K562 (cell line): ENCODE data around the gene ERI2. TPM values are rescaled to one million over a fixed set of nuclear protein-coding genes. Genes with fewer than 3 reads are reported as not detected.

Source experiments
- ATAC-seq: fragments of 200-7000 bp; cut with Tn5 transposase; 3 replicates; pipeline ENCODE4 v1.9.1; 2020; ENCODE audit warnings: moderate library complexity
- BruUV-seq: library from RNA; stranded (reverse); fragments of 400-500 nt; replicated peaks from 2 replicates; lab custom pipeline; 2021; lab: Mats Ljungman, UMichigan
- CTCF ChIA-PET: fragments of 300-600 bp; formaldehyde crosslinking; extraction: SDS; loops from one replicate; lab custom pipeline; 2021; ENCODE audit warnings: low intra/inter-chr PET ratio; lab: Yijun Ruan, JAX
- POLR2A ChIA-PET: fragments of 300-600, 350-650 bp; sonication (Branson Sonifier 250); formaldehyde crosslinking; extraction: SDS; loops from one replicate; lab custom pipeline; 2021; ENCODE audit warnings: antibody characterized with exemption, inconsistent platforms; lab: Yijun Ruan, JAX
- DNase-seq, 4 experiments: peaks; one replicate each; pipeline versions ENCODE4 v3.0.0 to v3.0.0-alpha.2; 2011 to 2018; ENCODE audit warnings: low spot score in 3 of 4, mixed read lengths in 3 of 4; ENCODE audit errors: extremely low read depth in 1 of 4
- FAIRE-seq: peaks from 2 replicates; lab custom pipeline; 2011; peaks lifted over from hg19 to GRCh38; lab: Jason Lieb, UNC
- H2AFZ ChIP-seq: 2 replicates; pipeline ENCODE4 v1.6.0; 2011; ENCODE audit warnings: low read depth, low read length, control low read depth, inconsistent platforms
- H3K27ac ChIP-seq: fragments of 200-600 bp; 3 replicates; pipeline ENCODE4 v1.8.0; 2011; ENCODE audit warnings: low read depth, mild to moderate bottlenecking, control low read depth, inconsistent platforms, low read length, moderate library complexity, mixed read lengths; ENCODE audit errors: extremely low read depth
- H3K27me3 ChIP-seq, 2 experiments: fragments of 300-600 bp in 1 of 2; 2 replicates in 1 of 2; 3 replicates in 1 of 2; pipeline versions ENCODE4 v1.6.0 to v1.8.0; 2011; ENCODE audit warnings: inconsistent platforms in 2 of 2, low read length in 2 of 2, mild to moderate bottlenecking in 1 of 2, mixed read lengths in 1 of 2, moderate library complexity in 1 of 2; ENCODE audit not compliant: control insufficient read depth in 2 of 2, insufficient read depth in 2 of 2
- H3K36me3 ChIP-seq: fragments of 300-600 bp; 3 replicates; pipeline ENCODE4 v1.8.0; 2011; ENCODE audit warnings: mild to moderate bottlenecking, low read length, inconsistent platforms; ENCODE audit not compliant: control insufficient read depth, insufficient read depth
- H3K4me1 ChIP-seq, 2 experiments: fragments of 200-600 bp in 1 of 2; replicated peaks in 1 of 2; 2 replicates in 1 of 2; 3 replicates in 1 of 2; pipeline versions ENCODE4 v1.5.1 to v1.8.0; 2011; ENCODE audit warnings: inconsistent platforms in 2 of 2, low read length in 2 of 2, mild to moderate bottlenecking in 1 of 2, mixed read lengths in 1 of 2, moderate library complexity in 1 of 2; ENCODE audit not compliant: control insufficient read depth in 2 of 2, insufficient read depth in 2 of 2
- H3K4me2 ChIP-seq: 2 replicates; pipeline ENCODE4 v1.6.1; 2011; ENCODE audit warnings: low read length, control low read depth, inconsistent platforms, mixed read lengths; ENCODE audit not compliant: insufficient read depth
- H3K4me3 ChIP-seq: fragments of 200-600 bp; sonication (generic), shearing (Covaris generic); 2 replicates; pipeline ENCODE4 v1.5.1; 2016; ENCODE audit warnings: control low read depth, inconsistent platforms
- H3K79me2 ChIP-seq: fragments of 200-600 bp; 3 replicates; pipeline ENCODE4 v1.8.0; 2011; ENCODE audit warnings: low read length, inconsistent platforms; ENCODE audit not compliant: control insufficient read depth, insufficient read depth
- H3K9ac ChIP-seq, 2 experiments: 2 replicates each; pipeline versions ENCODE4 v1.6.0 to v1.6.1; 2011; ENCODE audit warnings: low read depth in 2 of 2, low read length in 2 of 2, control low read depth in 1 of 2, inconsistent platforms in 1 of 2, mild to moderate bottlenecking in 1 of 2, mixed read lengths in 1 of 2; ENCODE audit not compliant: insufficient read depth in 1 of 2
- H3K9me1 ChIP-seq: one replicate; pipeline ENCODE4 v1.6.0; 2011; ENCODE audit warnings: inconsistent platforms, mild to moderate bottlenecking, low read length, moderate library complexity; ENCODE audit not compliant: control insufficient read depth, insufficient read depth
- H3K9me3 ChIP-seq: replicated peaks from 2 replicates; pipeline ENCODE4 v1.5.1; 2011; ENCODE audit warnings: low read depth, low read length, inconsistent platforms; ENCODE audit not compliant: control insufficient read depth, insufficient read depth
- H4K20me1 ChIP-seq: replicated peaks from 2 replicates; pipeline ENCODE4 v1.6.1; 2011; ENCODE audit warnings: low read length, inconsistent platforms, mixed read lengths; ENCODE audit not compliant: control insufficient read depth, insufficient read depth
- DIDO1 ChIP-seq: fragments of 450-650 bp; IDR thresholded peaks from 2 replicates; pipeline ENCODE4 v1.6.1; 2016; ENCODE audit warnings: low read depth, missing biosample characterization, missing genetic modification characterization
- HIVEP1 ChIP-seq: fragments of 250-450 bp; sonication (Bioruptor Pico); IDR thresholded peaks from 2 replicates; pipeline ENCODE4 v1.4.0; 2020; ENCODE audit warnings: mild to moderate bottlenecking
- MTA1 ChIP-seq: fragments of 450-650 bp; IDR thresholded peaks from 2 replicates; pipeline ENCODE4 v1.6.1; 2017; ENCODE audit warnings: borderline replicate concordance
- RBBP5 ChIP-seq: fragments of 200-600 bp; sonication (generic); IDR thresholded peaks from 2 replicates; pipeline ENCODE4 v1.6.1; 2012; ENCODE audit warnings: borderline replicate concordance, mild to moderate bottlenecking, low read length, control low read depth, inconsistent platforms; ENCODE audit not compliant: insufficient read depth, poor library complexity, severe bottlenecking
- RNF219 ChIP-seq: fragments of 250-450 bp; sonication (Bioruptor Pico); IDR thresholded peaks from 2 replicates; pipeline ENCODE4 v1.5.0; 2022; ENCODE audit warnings: mild to moderate bottlenecking
- SLC30A9 ChIP-seq: fragments of 250-450 bp; sonication (Bioruptor Pico); IDR thresholded peaks from 2 replicates; pipeline ENCODE4 v1.8.0; 2022; ENCODE audit warnings: mild to moderate bottlenecking, moderate library complexity
- SRSF9 ChIP-seq: fragments of 200-400 bp; formaldehyde crosslinking; IDR thresholded peaks from 2 replicates; pipeline ENCODE4 v1.6.1; 2017; ENCODE audit warnings: low read depth, low read length, borderline replicate concordance
- ZBED1 ChIP-seq: IDR thresholded peaks from 2 replicates; pipeline ENCODE4 v1.6.1; 2014
- ZNF134 ChIP-seq: fragments of 250-450 bp; sonication (Bioruptor Pico); conservative IDR thresholded peaks from 2 replicates; pipeline ENCODE4 v1.4.0; 2020
- ZNF239 ChIP-seq: fragments of 250-450 bp; sonication (Bioruptor Pico); IDR thresholded peaks from 2 replicates; pipeline ENCODE4 v1.4.0; 2020; ENCODE audit warnings: mild to moderate bottlenecking
- ZNF324 ChIP-seq: fragments of 250-450 bp; sonication (Bioruptor Pico); IDR thresholded peaks from 2 replicates; pipeline ENCODE4 v1.4.0; 2020; ENCODE audit warnings: mild to moderate bottlenecking
- WGBS: fragments of 100-300 bp; shearing (Covaris generic); methylation state at CpG from one replicate; pipeline ENCODE4 v1.1.6; 2016; ENCODE audit warnings: low coverage, mixed read lengths; ENCODE audit not compliant: insufficient coverage; ENCODE audit errors: missing lambda C conversion rate; 5-methylcytosine and 5-hydroxymethylcytosine counted together
- in situ Hi-C: fragments of 300-500 bp; cut with MboI; formaldehyde crosslinking; loops from 4 replicates; pipeline ENCODE4 v1.15.0; 2018; ENCODE audit warnings: inconsistent platforms, mixed read lengths
- intact Hi-C: fragments of 100-400 bp; cut with micrococcal nuclease; formaldehyde crosslinking; loops from 2 replicates; pipeline ENCODE4 v1.14.2; 2022
- polyA plus RNA-seq, 8 experiments: library from polyadenylated mRNA; depleted of rRNA in 4 of 8; stranded (reverse) in 5 of 8; unstranded in 3 of 8; fragments of >200 nt; fragmentation: Nextera tagmentation in 2 of 8; fragmentation: Illumina TruSeq in 1 of 8; extraction: Ambion mirVana in 2 of 8; extraction: Trizol in 1 of 8; gene quantifications; 2 replicates each; pipeline versions ENCODE4 v1.2.1 to v1.2.3, GENCODE V29; 2011 to 2014; ENCODE audit warnings: inconsistent platforms in 1 of 8, missing spikeins in 1 of 8
- total RNA-seq, 7 experiments: library from RNA; depleted of rRNA in 6 of 7; stranded (reverse); fragments of >200 nt in 6 of 7; fragmentation: Illumina TruSeq in 2 of 7; extraction: Trizol in 2 of 7; gene quantifications; 2 replicates each; pipeline versions ENCODE4 v1.2.1 to v1.2.3, GENCODE V29; 2011 to 2021; ENCODE audit warnings: low replicate concordance in 1 of 7
- TF ChIP-seq, protein P1 (sequence below): sonication (generic); formaldehyde crosslinking; IDR thresholded peaks from 2 replicates; pipeline ENCODE4 v1.8.0; 2022; ENCODE audit warnings: missing genetic modification reagents, mild to moderate bottlenecking, moderate library complexity, borderline replicate concordance
- TF ChIP-seq, protein P2 (sequence below), 2 experiments: fragments of 450-650 bp in 1 of 2; sonication (generic) in 1 of 2; formaldehyde crosslinking in 1 of 2; IDR thresholded peaks in 1 of 2; conservative IDR thresholded peaks in 1 of 2; 2 replicates each; pipeline versions ENCODE4 v1.6.1 to v1.8.1; 2016 to 2023; ENCODE audit warnings: mild to moderate bottlenecking in 2 of 2, moderate library complexity in 2 of 2, inconsistent platforms in 1 of 2, missing genetic modification reagents in 1 of 2
- TF ChIP-seq, protein P3 (sequence below): fragments of 450-650 bp; conservative IDR thresholded peaks from 2 replicates; pipeline ENCODE4 v1.6.1; 2016; ENCODE audit warnings: missing genetic modification characterization, low read depth, mild to moderate bottlenecking, control low read depth, missing compliant biosample characterization

Gene ERI2
- total and polyA plus RNA-seq, 9 of the 15 experiments (the other 6 are each of a cell fraction or from before 2014, with no cell fraction given) = 23.3 to 57.0 (median 48.1) TPM

- Histone ChIP-seq H2AFZ (peak overlapping the region; percentile 57), H3K9me3 (peaks cover 31% of the 10 kb centered on the region), H3K27ac (peak overlapping the region; percentile 89), H3K79me2 (no peaks in the 10 kb centered on the region), H3K4me1 (peaks cover 32 to 69% of the 10 kb centered on the region in 2 experiments), H4K20me1 (no peaks in the 10 kb centered on the region), H3K9ac (peak overlapping the region in 1 of 2 experiments; percentile 57; a peak in 2 of 4 replicates), H3K36me3 (peaks cover 11% of the 10 kb centered on the region), H3K9me1 (no peaks in the 10 kb centered on the region), H3K4me2 (peak overlapping the region; percentile 60), H3K27me3 (no peaks in the 10 kb centered on the region), H3K4me3 (no peak overlapping the region)
- WGBS = 11% methylated on average over 4 of the region's 4 CpGs
- intact Hi-C loops (loop anchor here (2.0 kb wide), 1 partner anchor 18 kb away; the partner anchor contains the start of gene ACSM3), in situ Hi-C loops (no loop called here)
- FAIRE-seq = peak; percentile 86
- ChIA-PET POLR2A (interaction anchor here (1.0 to 1.2 kb wide), 2 partner anchors 17 to 40 kb away, joined by 3 to 5 read pairs; partner anchors contain the start of gene ACSM3), CTCF (no interaction called here)
- no TSS peak for BruUV-seq
- ATAC-seq = peak; percentile 85
- peak; percentile 72 to 93 (median 78) for DNase-seq
- peak; percentile 44; the same call in 1 of the 2 replicates for TF ChIP-seq ZNF324 (CRISPR knock-in tag)
- TF ChIP-seq ZBED1 = peak; percentile 39; the same call in 1 of the 2 replicates
- TF ChIP-seq, protein P1, sequence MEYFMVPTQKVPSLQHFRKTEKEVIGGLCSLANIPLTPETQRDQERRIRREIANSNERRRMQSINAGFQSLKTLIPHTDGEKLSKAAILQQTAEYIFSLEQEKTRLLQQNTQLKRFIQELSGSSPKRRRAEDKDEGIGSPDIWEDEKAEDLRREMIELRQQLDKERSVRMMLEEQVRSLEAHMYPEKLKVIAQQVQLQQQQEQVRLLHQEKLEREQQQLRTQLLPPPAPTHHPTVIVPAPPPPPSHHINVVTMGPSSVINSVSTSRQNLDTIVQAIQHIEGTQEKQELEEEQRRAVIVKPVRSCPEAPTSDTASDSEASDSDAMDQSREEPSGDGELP (CRISPR knock-in tag) = peak; percentile 57; the same call in 1 of the 2 replicates
- peak; percentile 66; the same call in 1 of the 2 replicates for TF ChIP-seq HIVEP1 (CRISPR knock-in tag)
- TF ChIP-seq RBBP5 = no peak
- no peak for TF ChIP-seq DIDO1
- peak; percentile 45; the same call in 1 of the 2 replicates for TF ChIP-seq MTA1
- TF ChIP-seq ZNF134 (CRISPR knock-in tag) = 0 out of 2 replicates have a peak, but pooled peaks have one; percentile 25
- no peak for TF ChIP-seq SLC30A9 (CRISPR knock-in tag)
- no peak for TF ChIP-seq ZNF239
- TF ChIP-seq, protein P2, sequence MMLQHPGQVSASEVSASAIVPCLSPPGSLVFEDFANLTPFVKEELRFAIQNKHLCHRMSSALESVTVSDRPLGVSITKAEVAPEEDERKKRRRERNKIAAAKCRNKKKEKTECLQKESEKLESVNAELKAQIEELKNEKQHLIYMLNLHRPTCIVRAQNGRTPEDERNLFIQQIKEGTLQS (IDR thresholded peaks at IDR 0.05) = peak; percentile 87
- TF ChIP-seq, protein P2 (CRISPR knock-in tag; conservative IDR thresholded peaks at IDR 0.05) = peak; percentile 79; the same call in 1 of the 2 replicates
- 0 out of 2 replicates have a peak, but pooled peaks have one; percentile 33 for TF ChIP-seq RNF219 (CRISPR knock-in tag)
- TF ChIP-seq, protein P3, sequence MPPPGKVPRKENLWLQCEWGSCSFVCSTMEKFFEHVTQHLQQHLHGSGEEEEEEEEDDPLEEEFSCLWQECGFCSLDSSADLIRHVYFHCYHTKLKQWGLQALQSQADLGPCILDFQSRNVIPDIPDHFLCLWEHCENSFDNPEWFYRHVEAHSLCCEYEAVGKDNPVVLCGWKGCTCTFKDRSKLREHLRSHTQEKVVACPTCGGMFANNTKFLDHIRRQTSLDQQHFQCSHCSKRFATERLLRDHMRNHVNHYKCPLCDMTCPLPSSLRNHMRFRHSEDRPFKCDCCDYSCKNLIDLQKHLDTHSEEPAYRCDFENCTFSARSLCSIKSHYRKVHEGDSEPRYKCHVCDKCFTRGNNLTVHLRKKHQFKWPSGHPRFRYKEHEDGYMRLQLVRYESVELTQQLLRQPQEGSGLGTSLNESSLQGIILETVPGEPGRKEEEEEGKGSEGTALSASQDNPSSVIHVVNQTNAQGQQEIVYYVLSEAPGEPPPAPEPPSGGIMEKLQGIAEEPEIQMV (tag) = 0 out of 2 replicates have a peak, but pooled peaks have one; percentile 12
- no peak for TF ChIP-seq SRSF9
Measured at GRCh38 chr16:20747030-20747816, 59.0 kb downstream of the ERI2 start.
